Measurements from ENCODE around the gene ITGAD.

DNA sequence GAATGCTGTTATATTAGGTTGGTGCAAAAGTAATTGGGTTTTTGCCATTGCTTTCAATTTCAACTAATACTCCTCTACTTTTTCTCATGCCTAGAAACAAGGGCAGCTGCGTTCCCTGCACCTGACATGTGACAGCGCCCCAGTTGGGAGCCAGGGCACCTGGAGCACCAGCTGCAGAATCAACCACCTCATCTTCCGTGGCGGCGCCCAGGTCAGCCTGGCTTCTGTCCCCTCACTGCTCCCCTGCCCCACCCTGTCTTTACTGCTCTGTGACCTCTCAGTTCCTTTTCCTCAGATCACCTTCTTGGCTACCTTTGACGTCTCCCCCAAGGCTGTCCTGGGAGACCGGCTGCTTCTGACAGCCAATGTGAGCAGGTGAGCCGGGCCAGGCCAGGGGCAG, 16.4 kb upstream of the ITGAD start:
- TF ChIP-seq, protein P1, sequence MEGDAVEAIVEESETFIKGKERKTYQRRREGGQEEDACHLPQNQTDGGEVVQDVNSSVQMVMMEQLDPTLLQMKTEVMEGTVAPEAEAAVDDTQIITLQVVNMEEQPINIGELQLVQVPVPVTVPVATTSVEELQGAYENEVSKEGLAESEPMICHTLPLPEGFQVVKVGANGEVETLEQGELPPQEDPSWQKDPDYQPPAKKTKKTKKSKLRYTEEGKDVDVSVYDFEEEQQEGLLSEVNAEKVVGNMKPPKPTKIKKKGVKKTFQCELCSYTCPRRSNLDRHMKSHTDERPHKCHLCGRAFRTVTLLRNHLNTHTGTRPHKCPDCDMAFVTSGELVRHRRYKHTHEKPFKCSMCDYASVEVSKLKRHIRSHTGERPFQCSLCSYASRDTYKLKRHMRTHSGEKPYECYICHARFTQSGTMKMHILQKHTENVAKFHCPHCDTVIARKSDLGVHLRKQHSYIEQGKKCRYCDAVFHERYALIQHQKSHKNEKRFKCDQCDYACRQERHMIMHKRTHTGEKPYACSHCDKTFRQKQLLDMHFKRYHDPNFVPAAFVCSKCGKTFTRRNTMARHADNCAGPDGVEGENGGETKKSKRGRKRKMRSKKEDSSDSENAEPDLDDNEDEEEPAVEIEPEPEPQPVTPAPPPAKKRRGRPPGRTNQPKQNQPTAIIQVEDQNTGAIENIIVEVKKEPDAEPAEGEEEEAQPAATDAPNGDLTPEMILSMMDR (IDR thresholded peaks at IDR 0.05; ENCODE audit: low read depth, low read length, missing input control), result no peak
- TF ChIP-seq, protein P2, sequence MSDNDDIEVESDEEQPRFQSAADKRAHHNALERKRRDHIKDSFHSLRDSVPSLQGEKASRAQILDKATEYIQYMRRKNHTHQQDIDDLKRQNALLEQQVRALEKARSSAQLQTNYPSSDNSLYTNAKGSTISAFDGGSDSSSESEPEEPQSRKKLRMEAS (IDR thresholded peaks at IDR 0.05), result no peak
- TF ChIP-seq TAF1 (conservative IDR thresholded peaks at IDR 0.05) (no peak), GABPA (IDR thresholded peaks at IDR 0.05 in 1 of 2, conservative IDR thresholded peaks at IDR 0.05 in 1 of 2) (no peak), JUND (IDR thresholded peaks at IDR 0.05) (no peak), SP1 (IDR thresholded peaks at IDR 0.05) (no peak), YY1 (IDR thresholded peaks at IDR 0.05) (no peak), HNF4A (conservative IDR thresholded peaks at IDR 0.05) (no peak)
- TF ChIP-seq, protein P3, sequence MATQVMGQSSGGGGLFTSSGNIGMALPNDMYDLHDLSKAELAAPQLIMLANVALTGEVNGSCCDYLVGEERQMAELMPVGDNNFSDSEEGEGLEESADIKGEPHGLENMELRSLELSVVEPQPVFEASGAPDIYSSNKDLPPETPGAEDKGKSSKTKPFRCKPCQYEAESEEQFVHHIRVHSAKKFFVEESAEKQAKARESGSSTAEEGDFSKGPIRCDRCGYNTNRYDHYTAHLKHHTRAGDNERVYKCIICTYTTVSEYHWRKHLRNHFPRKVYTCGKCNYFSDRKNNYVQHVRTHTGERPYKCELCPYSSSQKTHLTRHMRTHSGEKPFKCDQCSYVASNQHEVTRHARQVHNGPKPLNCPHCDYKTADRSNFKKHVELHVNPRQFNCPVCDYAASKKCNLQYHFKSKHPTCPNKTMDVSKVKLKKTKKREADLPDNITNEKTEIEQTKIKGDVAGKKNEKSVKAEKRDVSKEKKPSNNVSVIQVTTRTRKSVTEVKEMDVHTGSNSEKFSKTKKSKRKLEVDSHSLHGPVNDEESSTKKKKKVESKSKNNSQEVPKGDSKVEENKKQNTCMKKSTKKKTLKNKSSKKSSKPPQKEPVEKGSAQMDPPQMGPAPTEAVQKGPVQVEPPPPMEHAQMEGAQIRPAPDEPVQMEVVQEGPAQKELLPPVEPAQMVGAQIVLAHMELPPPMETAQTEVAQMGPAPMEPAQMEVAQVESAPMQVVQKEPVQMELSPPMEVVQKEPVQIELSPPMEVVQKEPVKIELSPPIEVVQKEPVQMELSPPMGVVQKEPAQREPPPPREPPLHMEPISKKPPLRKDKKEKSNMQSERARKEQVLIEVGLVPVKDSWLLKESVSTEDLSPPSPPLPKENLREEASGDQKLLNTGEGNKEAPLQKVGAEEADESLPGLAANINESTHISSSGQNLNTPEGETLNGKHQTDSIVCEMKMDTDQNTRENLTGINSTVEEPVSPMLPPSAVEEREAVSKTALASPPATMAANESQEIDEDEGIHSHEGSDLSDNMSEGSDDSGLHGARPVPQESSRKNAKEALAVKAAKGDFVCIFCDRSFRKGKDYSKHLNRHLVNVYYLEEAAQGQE (IDR thresholded peaks at IDR 0.05), result no peak
- TF ChIP-seq, protein P4, sequence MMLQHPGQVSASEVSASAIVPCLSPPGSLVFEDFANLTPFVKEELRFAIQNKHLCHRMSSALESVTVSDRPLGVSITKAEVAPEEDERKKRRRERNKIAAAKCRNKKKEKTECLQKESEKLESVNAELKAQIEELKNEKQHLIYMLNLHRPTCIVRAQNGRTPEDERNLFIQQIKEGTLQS (IDR thresholded peaks at IDR 0.05), result no peak
